ENCODE measurements around the gene DHRS7B.

The DHRS7B gene

GRCh38 chr17:21239680-21240368 lies 113.1 kb downstream of the DHRS7B start:
- Histone ChIP-seq H3K27me3 (ENCODE audit: insufficient read depth, low read length) (no peaks in the 10 kb centered on the region), H3K9me3 (ENCODE audit: low read length) (no peaks in the 10 kb centered on the region), H3K4me3 (ENCODE audit: low read length) (no peak overlapping the region), H3K4me1 (ENCODE audit: insufficient read depth, low read length) (no peaks in the 10 kb centered on the region), H2AFZ (ENCODE audit: low read depth, low read length) (no peak overlapping the region), H3K36me3 (ENCODE audit: insufficient read depth, low read length) (peaks cover 5% of the 10 kb centered on the region)

- no peaks in the 10 kb centered on the region for H3K9me3 ChIP-seq (ENCODE audit: low read length)
- H3K27me3 ChIP-seq (ENCODE audit: insufficient read depth, low read length): no peaks in the 10 kb centered on the region
- no peak overlapping the region for H3K4me3 ChIP-seq (ENCODE audit: low read length)
- H2AFZ ChIP-seq (ENCODE audit: low read depth, low read length): no peak overlapping the region
- no peaks in the 10 kb centered on the region for H3K4me1 ChIP-seq (ENCODE audit: insufficient read depth, low read length)
- H3K36me3 ChIP-seq (ENCODE audit: insufficient read depth, low read length): peaks cover 5% of the 10 kb centered on the region
These were observed 113.7 kb downstream of the DHRS7B start for GRCh38 chr17:21240369-21241055.

Data from neuron (in vitro differentiated cells).